Stimulated activated CD8-positive, alpha-beta memory T cell treated with anti-CD3 and anti-CD28 coated beads, Interleukin-15, amount 100 ng/mL, for 1 hour (primary cell): ENCODE data around the gene CCDC174.
A peak's percentile ranks its signal among the peaks of the same experiment; 100 is the strongest.
"Not testable (repeated sequence)": the region's sequence is repeated elsewhere in the genome, so short reads cannot be mapped to it uniquely, and the experiment has no call there.

ENCODE experiments used
- DNase-seq: peaks from one replicate; pipeline ENCODE4 v3.0.0-alpha.2; 2020; ENCODE audit warnings: low read depth

Gene CCDC174

GRCh38 chr3:14651440-14652251 is at the start of gene CCDC174:
Gene CCDC174, plus strand, starts transcription at chr3:14651762. Its CDS starts 75 bp downstream, at chr3:14651837.
- DNase-seq, result peak; percentile 90

GRCh38 chr3:14602006-14602803 is 49.4 kb upstream of the CCDC174 start:
- no peak for DNase-seq

GRCh38 chr3:14602804-14603644 is 48.5 kb upstream of the CCDC174 start:
- no peak for DNase-seq

GRCh38 chr3:14605067-14605466 is 46.5 kb upstream of the CCDC174 start:
- no peak for DNase-seq

- DNase-seq, result no peak
Observed at GRCh38 chr3:14605744-14606143, 45.8 kb upstream of the CCDC174 start.

- no peak for DNase-seq
Observed at GRCh38 chr3:14606669-14607339, 44.8 kb upstream of the CCDC174 start.

GRCh38 chr3:14608298-14608697 is 43.3 kb upstream of the CCDC174 start:
- DNase-seq, result no peak

GRCh38 chr3:14609058-14609457 is 42.5 kb upstream of the CCDC174 start:
- not testable (repeated sequence) for DNase-seq

- no peak for DNase-seq
Observed at GRCh38 chr3:14609506-14609905, 42.1 kb upstream of the CCDC174 start.

- DNase-seq, result no peak
Observed at GRCh38 chr3:14609941-14610340, 41.6 kb upstream of the CCDC174 start.

- DNase-seq, result no peak
Observed at GRCh38 chr3:14614189-14614588, 37.4 kb upstream of the CCDC174 start.

- no peak for DNase-seq
Observed at GRCh38 chr3:14614862-14615261, 36.7 kb upstream of the CCDC174 start.

GRCh38 chr3:14616606-14617507 is 34.7 kb upstream of the CCDC174 start:
- DNase-seq, result no peak

- no peak for DNase-seq
Observed at GRCh38 chr3:14617508-14618023, 34.0 kb upstream of the CCDC174 start.

- no peak for DNase-seq
Observed at GRCh38 chr3:14619605-14620004, 32.0 kb upstream of the CCDC174 start.

GRCh38 chr3:14620512-14620911 is 31.1 kb upstream of the CCDC174 start:
- no peak for DNase-seq

GRCh38 chr3:14621093-14621492 is 30.5 kb upstream of the CCDC174 start:
- DNase-seq, result no peak

- no peak for DNase-seq
Observed at GRCh38 chr3:14622368-14622767, 29.2 kb upstream of the CCDC174 start.

GRCh38 chr3:14623569-14624051 is 28.0 kb upstream of the CCDC174 start:
- no peak for DNase-seq

- no peak for DNase-seq
Observed at GRCh38 chr3:14624498-14624897, 27.1 kb upstream of the CCDC174 start.
